Activated T-cell treated with anti-CD3 and anti-CD28 coated beads, Interleukin-2, amount 50 U/mL, for 1 hour (primary cell): ENCODE results near the gene ANKRD11.

Source experiments
- DNase-seq: peaks from one replicate; pipeline ENCODE4 v3.0.0-alpha.2; 2020

ANKRD11 gene

GRCh38 chr16:89320782-89321501 is 169.4 kb downstream of the ANKRD11 start:
- no peak for DNase-seq

GRCh38 chr16:89319886-89320781 is 170.2 kb downstream of the ANKRD11 start:
- DNase-seq: peak; percentile 48

- no peak for DNase-seq
Measured at GRCh38 chr16:89319631-89319885, 170.8 kb downstream of the ANKRD11 start.

- DNase-seq: no peak
Measured at GRCh38 chr16:89318871-89319630, 171.3 kb downstream of the ANKRD11 start.

- no peak for DNase-seq
Measured at GRCh38 chr16:89318430-89318758, 172.0 kb downstream of the ANKRD11 start.

GRCh38 chr16:89317729-89318429 is 172.5 kb downstream of the ANKRD11 start:
- DNase-seq: no peak

- DNase-seq: no peak
Measured at GRCh38 chr16:89317101-89317671, 173.2 kb downstream of the ANKRD11 start.

- no peak for DNase-seq
Measured at GRCh38 chr16:89316701-89317100, 173.7 kb downstream of the ANKRD11 start.

GRCh38 chr16:89315791-89316581 is 174.4 kb downstream of the ANKRD11 start:
- DNase-seq: peak; percentile 77

- DNase-seq: no peak
Measured at GRCh38 chr16:89315271-89315670, 175.1 kb downstream of the ANKRD11 start.

GRCh38 chr16:89314854-89315253 is 175.5 kb downstream of the ANKRD11 start:
- no peak for DNase-seq

- peak; percentile 66 for DNase-seq
Measured at GRCh38 chr16:89314357-89314756, 176.0 kb downstream of the ANKRD11 start.

GRCh38 chr16:89313583-89313982 is 176.8 kb downstream of the ANKRD11 start:
- no peak for DNase-seq

GRCh38 chr16:89312598-89313299 is 177.6 kb downstream of the ANKRD11 start:
- no peak for DNase-seq

GRCh38 chr16:89312194-89312593 is 178.2 kb downstream of the ANKRD11 start:
- no peak for DNase-seq

GRCh38 chr16:89311636-89312035 is 178.7 kb downstream of the ANKRD11 start:
- DNase-seq: no peak

- no peak for DNase-seq
Measured at GRCh38 chr16:89309438-89310122, 180.8 kb downstream of the ANKRD11 start.

GRCh38 chr16:89308391-89309333 is 181.7 kb downstream of the ANKRD11 start:
- DNase-seq: peak; percentile 59

- DNase-seq: no peak
Measured at GRCh38 chr16:89307421-89307805, 182.9 kb downstream of the ANKRD11 start.
